Lung microvascular endothelial cell (primary cell): ENCODE results near the gene PADI2. TPM values are rescaled to one million over a fixed set of nuclear protein-coding genes. Genes with fewer than 3 reads are reported as not detected.

Experiments used
- DNase-seq, 2 donors: peaks; one replicate each; pipeline versions ENCODE4 v3.0.0 to v3.0.0-alpha.2; 2010; ENCODE audit warnings: low read depth in 2 of 2
- total RNA-seq: library from RNA; depleted of rRNA; stranded (reverse); fragments of >200 nt; gene quantifications from 2 replicates; pipeline ENCODE4 v1.2.1, GENCODE V29; 2014

PADI2 gene
- total RNA-seq, 1 donor from 2014 or later: under 0.01 TPM

GRCh38 chr1:17140279-17140678, 21.0 kb upstream of the PADI2 start:
- no peak for DNase-seq

- DNase-seq: no peak
Measured at GRCh38 chr1:17139637-17140036, 20.4 kb upstream of the PADI2 start.

DNA sequence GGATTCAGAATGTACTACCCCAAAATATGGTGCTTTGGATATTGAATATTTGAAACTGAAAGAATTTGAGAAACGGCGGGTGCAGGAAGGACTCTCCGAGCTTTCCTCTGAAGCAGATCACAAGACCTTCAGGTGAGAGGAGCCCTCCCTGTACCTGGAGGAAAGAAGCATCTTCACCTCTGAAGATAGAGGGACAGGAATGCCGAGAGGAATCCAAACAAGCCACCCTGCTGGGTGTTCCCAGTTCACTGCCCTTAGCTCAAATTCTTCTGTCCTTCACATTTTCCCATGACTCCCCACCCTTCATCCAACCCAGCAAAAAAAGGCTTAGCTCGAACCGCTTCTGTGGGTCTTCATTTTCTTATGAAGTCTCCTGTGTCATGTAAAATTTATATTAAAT, 18.2 kb upstream of the PADI2 start:
- DNase-seq: no peak

DNA sequence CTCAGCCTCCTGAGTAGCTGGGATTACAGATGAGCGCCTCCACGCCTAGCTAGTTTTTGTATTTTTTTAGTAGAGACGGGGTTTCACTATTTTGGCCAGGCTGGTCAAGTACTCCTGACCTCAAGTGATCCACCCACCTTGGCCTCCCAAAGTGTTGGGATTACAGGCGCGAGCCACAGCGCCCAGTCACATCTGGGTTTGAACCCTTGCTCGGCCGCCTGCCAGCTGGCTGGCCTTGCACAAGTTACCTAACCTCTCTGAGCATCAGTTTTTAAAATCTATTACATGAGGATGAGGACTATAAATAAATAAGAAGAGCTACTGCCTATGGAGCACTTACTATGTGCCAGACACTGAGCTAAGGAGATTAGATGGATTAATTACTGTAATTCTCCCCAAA, 17.7 kb upstream of the PADI2 start:
- no peak for DNase-seq

DNA sequence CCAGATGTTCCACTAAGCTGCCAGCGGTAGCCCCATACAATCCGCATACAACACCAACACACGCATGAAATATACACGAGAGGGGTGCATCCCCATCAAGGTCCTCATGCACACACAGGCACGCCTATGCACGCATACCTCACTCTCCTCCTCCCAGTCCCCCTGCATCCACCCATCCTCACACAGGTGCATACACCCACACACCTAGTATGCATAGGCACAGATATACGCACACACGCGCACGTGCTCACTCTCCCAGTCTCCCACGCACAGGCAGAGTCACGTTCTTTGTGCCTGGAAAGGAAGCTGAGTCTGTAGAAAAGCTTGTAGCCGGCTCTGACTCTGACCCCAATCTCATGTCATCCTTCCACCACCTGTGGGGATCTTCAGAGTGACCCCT, 16.9 kb upstream of the PADI2 start:
- DNase-seq: no peak

DNA sequence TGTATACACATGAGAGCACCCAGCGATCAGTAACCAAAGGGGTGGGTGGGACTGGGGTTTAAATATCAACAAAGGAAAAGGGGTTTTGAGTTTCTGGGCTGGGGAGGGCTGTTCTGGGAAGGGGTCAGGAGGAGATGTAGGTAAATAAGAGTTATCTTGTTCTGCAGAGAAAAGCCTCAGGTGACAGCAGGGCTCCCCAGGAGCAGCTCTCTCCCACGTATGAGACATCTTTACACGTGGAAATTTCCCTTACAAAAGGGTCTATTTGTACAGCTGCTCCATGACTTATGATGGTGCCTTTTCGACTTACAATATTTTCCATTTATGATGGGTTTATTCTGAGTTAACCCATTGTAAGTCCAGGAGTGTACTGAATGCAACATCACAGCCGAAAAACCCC, 16.3 kb upstream of the PADI2 start:
- no peak for DNase-seq

DNA sequence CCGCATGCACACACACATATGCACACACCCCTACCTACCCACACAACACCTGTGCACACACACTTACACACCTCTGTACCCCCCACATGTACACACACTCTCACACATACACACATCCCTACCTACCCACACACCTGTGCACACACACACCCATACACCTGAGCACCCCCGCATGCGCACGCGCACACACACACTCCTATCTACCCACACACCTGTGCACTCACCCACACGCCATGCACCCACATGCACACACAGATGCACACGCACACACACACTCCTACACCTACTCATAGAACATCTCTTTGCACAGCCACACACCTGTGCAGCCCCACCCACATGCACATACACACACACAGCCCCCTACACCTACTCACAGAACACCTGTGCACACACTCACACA, 15.5 kb upstream of the PADI2 start:
- no peak for DNase-seq

DNA sequence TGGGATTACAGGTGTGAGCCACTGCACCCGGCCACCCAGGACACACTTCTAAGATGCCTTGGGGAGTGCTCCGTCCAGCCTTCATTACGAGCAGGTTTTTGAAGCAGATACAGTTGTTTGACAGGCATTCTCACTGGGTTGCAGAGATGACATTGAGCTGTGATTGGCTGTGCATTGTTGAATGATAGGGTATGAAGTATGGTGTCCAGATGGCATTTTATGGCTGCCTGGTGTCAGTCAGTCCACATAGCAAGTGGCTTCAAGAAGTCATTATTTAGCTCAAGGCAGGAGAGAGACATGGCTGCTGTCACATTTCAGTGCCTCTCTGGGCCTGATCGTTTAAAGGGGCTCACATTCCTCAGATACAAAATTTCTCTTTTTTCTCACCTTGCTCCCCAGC, 14.8 kb upstream of the PADI2 start:
- DNase-seq: no peak

- no peak for DNase-seq
Measured at GRCh38 chr1:17130138-17130635, 10.9 kb upstream of the PADI2 start.

- DNase-seq: peak; percentile 91 to 95
Measured at GRCh38 chr1:17128361-17128760, 9.1 kb upstream of the PADI2 start.

GRCh38 chr1:17125756-17126237, 6.5 kb upstream of the PADI2 start:
- DNase-seq: peak; percentile 78 to 87

DNA sequence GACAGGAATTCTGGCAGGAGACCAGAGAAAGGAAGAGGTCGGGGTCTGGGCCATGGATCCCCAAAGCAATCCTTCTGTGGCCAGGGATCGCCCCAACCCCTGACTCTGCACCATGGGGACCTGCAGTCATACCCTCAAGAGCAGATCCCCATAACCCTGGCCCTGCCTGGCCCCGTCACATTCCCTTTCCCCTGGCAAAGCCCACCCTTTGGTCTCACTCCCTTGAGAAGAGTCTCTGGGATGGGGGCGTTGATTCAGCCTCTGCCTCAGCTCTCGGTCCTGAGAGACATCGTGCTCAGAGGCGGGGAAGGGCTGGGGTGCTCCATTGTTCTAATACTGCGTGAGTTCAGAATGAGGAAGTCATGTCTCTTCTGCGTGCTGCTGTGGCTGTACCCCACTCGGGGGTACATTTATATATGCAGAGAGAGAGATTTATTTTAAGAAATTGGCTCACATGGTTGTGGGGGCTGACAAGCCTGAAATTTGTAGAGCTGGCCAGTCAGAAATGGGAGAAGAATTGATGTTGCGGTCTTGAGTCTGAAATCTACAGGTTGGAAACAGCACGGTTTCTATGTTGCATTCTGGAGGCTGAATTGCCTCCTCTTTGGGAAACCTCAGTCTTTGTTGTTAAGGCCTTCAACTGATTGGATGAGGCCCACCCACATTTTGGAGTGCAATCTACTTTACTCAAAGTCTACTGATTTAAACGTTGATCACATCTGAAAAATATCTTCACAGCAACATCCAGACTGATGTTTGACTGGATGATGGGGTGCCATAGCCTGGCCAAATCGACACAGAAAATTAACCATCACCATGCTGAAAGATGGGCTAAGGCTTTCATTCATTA, 4.2 kb upstream of the PADI2 start:
- DNase-seq: no peak

- DNase-seq: peak; percentile 74 to 90
Measured at GRCh38 chr1:17122521-17123164, 3.4 kb upstream of the PADI2 start.

GRCh38 chr1:17121881-17122280, 2.6 kb upstream of the PADI2 start:
- DNase-seq: peak; percentile 30 to 49

GRCh38 chr1:17120962-17121837, 1.9 kb upstream of the PADI2 start:
- DNase-seq: no peak

DNA sequence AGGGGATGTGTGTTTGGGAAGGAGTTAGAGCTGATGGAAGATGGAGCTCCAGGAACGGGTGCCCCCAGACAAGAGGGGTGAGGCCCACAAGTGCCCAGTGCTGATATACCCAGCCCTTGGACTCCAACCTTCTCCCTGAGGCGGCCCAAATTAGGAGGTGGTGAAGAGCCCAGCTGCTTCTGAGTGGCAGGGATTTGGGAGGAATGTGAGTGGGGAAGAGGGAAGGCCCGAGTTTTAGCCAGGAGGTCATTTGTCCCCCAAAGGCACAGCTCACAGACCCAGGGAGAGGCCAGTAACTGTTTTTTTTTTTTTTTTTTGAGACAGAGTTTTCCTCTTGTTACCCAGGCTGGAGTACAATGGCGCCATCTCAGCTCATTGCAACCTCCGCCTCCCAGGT, 1.2 kb upstream of the PADI2 start:
- no peak for DNase-seq

DNA sequence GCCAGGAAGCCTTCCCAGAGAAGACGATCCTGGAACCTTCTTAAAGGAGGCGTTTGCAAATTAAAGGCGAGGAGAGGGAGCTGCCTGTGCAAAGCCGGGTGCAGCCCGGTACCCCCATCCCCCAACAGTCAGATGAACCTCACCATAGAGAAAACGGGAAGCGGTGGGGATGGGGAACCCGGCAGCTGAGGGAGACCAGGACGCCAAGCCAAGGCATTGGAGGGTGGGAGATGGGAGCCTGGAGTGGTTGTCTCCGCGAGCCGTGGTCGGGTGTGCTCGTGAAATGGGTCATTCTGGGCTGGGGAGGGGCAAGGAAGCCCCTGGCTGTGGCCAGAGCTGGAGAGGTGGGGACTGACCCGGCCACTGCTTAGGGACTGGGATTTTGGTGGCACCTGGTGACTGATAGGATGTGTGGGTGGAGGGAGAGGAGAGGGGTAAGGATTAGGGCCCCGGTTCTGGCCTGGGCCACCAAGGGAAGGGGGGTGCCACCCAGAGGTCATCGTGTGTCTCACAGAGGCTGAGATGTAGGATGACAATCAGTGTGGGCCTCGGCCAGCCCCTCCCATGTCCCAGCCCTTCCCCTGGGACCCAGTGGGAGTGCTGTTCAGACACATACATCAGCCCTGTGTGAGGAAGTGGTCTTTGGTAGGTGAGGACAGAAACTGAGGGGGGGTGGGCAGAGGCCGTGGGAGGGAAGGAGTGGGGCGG, 676 bp upstream of the PADI2 start:
- no peak for DNase-seq

DNA sequence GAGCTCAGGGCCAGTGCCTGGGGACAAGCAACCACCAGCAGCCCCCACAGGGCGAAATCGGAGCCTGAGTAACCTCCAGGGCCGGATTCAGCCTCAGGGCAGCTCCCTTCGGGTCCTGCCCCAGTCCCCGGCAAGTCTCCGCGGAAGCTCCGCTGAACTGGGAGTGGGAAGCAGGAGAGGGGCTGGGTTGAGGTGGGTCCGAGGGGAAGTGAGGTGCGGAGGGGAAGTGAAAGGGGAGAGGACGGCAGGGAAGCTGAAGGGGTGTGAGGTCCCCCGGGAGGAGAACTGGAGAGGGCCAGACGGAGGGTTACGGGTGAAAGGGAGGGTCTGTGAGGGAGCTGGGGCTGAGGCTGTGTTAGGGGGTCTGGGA, 560 bp downstream of the PADI2 start:
- DNase-seq: no peak

DNA sequence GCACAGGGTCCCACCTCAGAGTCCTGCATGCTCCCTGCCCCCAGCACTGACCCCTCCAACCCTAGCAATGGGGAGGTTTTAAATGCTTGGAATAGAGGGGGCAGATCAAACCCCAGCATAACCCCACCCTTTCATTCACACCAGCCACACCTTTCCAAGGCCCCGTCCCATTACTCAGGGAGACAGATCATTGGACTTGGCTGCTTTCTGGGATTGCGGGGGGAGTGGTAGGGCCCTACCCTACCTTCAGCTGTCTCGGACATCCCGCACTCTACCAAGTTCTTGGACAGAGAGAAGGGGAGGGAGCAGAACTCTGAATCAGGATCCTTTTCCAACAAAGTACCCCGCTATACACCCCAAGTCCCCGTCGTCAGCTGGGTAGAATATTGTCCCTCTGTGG, 983 bp downstream of the PADI2 start:
- no peak for DNase-seq

- no peak for DNase-seq
Measured at GRCh38 chr1:17117451-17118265, 1.6 kb downstream of the PADI2 start.
